KMS-11 (cell line): Measurements from ENCODE around the gene TMEM263.
"Not testable (repeated sequence)": the region's sequence is repeated elsewhere in the genome, so short reads cannot be mapped to it uniquely, and the experiment has no call there.

Experiments
- H2AFZ ChIP-seq: fragments of 200-600 bp; sonication (generic); 2 replicates; pipeline ENCODE4 v1.6.1; 2016; ENCODE audit warnings: antibody characterized with exemption, mixed run types, low read depth
- H3K27ac ChIP-seq: fragments of 200-600 bp; sonication (generic); 2 replicates; pipeline ENCODE4 v1.6.1; 2016; ENCODE audit warnings: mild to moderate bottlenecking, mixed run types
- H3K27me3 ChIP-seq: fragments of 200-600 bp; sonication (generic); 2 replicates; pipeline ENCODE4 v1.6.1; 2017; ENCODE audit warnings: mild to moderate bottlenecking, low read depth, mixed run types, moderate library complexity; ENCODE audit not compliant: insufficient read depth
- H3K36me3 ChIP-seq: fragments of 200-600 bp; sonication (generic); 2 replicates; pipeline ENCODE4 v1.6.1; 2017; ENCODE audit warnings: mild to moderate bottlenecking, mixed run types; ENCODE audit not compliant: insufficient read depth
- H3K4me1 ChIP-seq: fragments of 200-600 bp; sonication (generic); 2 replicates; pipeline ENCODE4 v1.6.1; 2016; ENCODE audit warnings: mild to moderate bottlenecking, low read depth, mixed run types; ENCODE audit not compliant: poor library complexity, severe bottlenecking
- H3K4me2 ChIP-seq: fragments of 200-600 bp; sonication (generic); 2 replicates; pipeline ENCODE4 v1.7.0; 2016; ENCODE audit warnings: mild to moderate bottlenecking, mixed run types
- H3K4me3 ChIP-seq: fragments of 200-600 bp; sonication (generic); IDR thresholded peaks from 2 replicates; pipeline ENCODE4 v1.6.1; 2017; ENCODE audit warnings: low read depth, low read length, mixed read lengths; ENCODE audit not compliant: insufficient read depth
- H3K79me2 ChIP-seq: fragments of 200-600 bp; sonication (generic); 2 replicates; pipeline ENCODE4 v1.6.1; 2016; ENCODE audit warnings: low read depth, mixed run types; ENCODE audit not compliant: insufficient read depth
- H3K9ac ChIP-seq: fragments of 200-600 bp; sonication (generic); 2 replicates; pipeline ENCODE4 v1.6.1; 2016; ENCODE audit warnings: mild to moderate bottlenecking, mixed run types
- H4K20me1 ChIP-seq: fragments of 200-600 bp; sonication (generic); 2 replicates; pipeline ENCODE4 v1.6.1; 2016; ENCODE audit warnings: mild to moderate bottlenecking, mixed run types; ENCODE audit not compliant: insufficient read depth
- TF ChIP-seq, protein P1 (sequence below): fragments of 200-600 bp; sonication (generic); conservative IDR thresholded peaks from 2 replicates; pipeline ENCODE4 v1.6.1; 2017; ENCODE audit warnings: low read depth, mild to moderate bottlenecking, antibody characterized with exemption, low read length, moderate library complexity, mixed read lengths

The TMEM263 gene

DNA sequence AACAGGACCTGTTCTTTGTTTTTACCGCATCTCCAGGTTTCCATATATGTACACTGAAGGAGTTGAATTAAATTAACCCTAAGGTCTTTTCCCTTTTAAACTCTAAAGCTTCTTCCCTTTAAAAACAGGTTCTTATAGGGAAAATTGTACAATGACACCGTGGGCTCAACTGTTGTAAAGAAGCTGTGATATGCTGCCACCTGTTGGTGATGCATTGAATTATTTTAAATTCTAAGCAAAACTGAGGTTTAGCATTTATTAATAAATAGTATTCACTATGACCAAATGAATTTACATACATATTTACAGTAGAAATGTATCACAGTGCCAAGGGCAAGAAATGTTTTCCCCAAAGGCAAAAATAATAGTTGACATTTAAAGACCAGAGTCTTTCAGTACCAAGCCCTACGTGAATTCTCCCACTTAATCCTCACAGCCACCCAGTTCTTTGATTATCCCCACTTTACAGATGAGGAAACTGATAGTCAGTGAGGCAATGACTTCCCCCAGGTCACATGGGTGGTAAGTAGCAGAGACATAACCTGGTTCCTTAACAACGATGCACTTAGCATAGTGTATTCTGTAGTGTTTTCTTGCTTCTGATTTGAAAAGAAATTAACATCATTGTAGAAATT lies 35.7 kb upstream of the TMEM263 start:
- H3K79me2 ChIP-seq: no peaks in the 10 kb centered on the region
- no peaks in the 10 kb centered on the region for H3K27me3 ChIP-seq
- H3K9ac ChIP-seq: no peak overlapping the region
- no peak overlapping the region for H3K27ac ChIP-seq
- H2AFZ ChIP-seq: no peak overlapping the region
- TF ChIP-seq, protein P1, sequence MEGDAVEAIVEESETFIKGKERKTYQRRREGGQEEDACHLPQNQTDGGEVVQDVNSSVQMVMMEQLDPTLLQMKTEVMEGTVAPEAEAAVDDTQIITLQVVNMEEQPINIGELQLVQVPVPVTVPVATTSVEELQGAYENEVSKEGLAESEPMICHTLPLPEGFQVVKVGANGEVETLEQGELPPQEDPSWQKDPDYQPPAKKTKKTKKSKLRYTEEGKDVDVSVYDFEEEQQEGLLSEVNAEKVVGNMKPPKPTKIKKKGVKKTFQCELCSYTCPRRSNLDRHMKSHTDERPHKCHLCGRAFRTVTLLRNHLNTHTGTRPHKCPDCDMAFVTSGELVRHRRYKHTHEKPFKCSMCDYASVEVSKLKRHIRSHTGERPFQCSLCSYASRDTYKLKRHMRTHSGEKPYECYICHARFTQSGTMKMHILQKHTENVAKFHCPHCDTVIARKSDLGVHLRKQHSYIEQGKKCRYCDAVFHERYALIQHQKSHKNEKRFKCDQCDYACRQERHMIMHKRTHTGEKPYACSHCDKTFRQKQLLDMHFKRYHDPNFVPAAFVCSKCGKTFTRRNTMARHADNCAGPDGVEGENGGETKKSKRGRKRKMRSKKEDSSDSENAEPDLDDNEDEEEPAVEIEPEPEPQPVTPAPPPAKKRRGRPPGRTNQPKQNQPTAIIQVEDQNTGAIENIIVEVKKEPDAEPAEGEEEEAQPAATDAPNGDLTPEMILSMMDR: peak; percentile 76
- no peaks in the 10 kb centered on the region for H3K36me3 ChIP-seq
- peaks cover 3% of the 10 kb centered on the region for H3K4me1 ChIP-seq
- no peak overlapping the region for H3K4me2 ChIP-seq
- H4K20me1 ChIP-seq: no peaks in the 10 kb centered on the region
- no peak overlapping the region for H3K4me3 ChIP-seq

DNA sequence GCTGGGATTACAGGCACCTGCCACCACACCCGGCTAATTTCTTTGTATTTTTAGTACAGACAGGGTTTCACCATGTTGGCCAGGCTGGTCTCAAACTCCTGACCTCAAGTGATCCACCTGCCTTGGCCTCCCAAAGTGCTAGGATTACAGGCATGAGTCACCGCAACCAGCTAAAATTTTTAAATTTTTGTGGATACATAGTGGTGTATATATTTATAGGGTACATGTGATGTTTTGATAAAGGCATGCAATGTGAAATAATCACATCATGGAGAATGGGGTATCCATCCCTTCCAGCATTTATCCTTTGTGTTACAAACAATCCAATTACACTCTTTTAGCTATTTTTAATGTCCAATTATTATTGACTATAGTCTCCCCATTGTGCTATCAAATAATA lies 33.7 kb upstream of the TMEM263 start:
- H3K27ac ChIP-seq, H3K27me3 ChIP-seq, H3K36me3 ChIP-seq, H3K4me1 ChIP-seq, H3K4me2 ChIP-seq, H2AFZ ChIP-seq, H4K20me1 ChIP-seq, H3K9ac ChIP-seq, H3K4me3 ChIP-seq, H3K79me2 ChIP-seq: not testable (repeated sequence)

DNA sequence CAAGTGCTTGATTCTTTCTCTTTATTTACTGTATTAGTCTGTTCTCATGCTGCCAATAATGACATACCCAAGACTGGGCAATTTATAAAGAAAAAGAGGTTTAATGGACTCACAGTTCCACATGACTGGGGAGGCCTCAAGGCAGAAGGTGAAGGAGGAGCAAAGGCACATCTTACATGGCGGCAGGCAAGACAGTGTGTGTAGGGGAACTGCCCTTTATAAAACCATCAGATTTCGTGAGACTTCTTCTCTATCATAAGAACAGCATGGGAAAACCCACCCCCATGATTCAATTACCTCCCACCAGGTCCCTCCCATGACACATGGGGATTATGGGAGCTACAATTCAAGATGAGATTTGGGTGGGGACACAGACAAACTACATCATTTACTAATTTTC lies 32.1 kb upstream of the TMEM263 start:
- not testable (repeated sequence) for H3K36me3 ChIP-seq, H3K79me2 ChIP-seq, H3K27me3 ChIP-seq, H3K4me1 ChIP-seq, H4K20me1 ChIP-seq, H2AFZ ChIP-seq, H3K4me2 ChIP-seq, H3K4me3 ChIP-seq, H3K9ac ChIP-seq, H3K27ac ChIP-seq

DNA sequence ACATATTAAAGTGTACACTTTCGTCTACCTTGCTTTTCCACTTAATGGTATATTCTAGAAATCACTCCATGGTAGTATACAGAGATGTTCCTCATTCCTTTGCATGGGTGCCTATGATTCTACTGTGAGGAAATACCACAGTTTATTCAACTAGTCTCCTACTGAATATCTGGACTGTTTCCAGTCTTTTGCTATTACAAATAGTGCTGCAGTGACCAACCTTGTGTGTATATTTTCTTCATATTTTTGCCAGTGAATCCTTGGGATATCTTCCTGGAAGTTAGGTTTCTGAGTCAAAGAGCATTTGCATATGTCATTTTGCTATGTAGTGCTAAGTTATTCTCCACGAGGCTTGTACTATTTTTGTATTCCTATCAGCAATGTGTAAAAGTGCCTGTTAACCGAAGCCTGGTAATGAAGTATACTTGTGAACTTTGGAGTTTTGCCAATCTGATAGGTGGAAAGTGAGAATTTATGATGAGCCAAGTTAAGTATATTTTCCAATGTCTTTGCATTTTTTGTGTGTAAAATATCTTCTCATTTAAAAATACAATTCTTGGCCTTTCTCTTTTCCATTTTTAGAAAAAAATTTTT lies 31.3 kb upstream of the TMEM263 start:
- TF ChIP-seq, protein P1: no peak
- Histone ChIP-seq H3K9ac (no peak overlapping the region), H3K4me1 (no peaks in the 10 kb centered on the region), H3K27ac (no peak overlapping the region), H2AFZ (no peak overlapping the region), H3K4me2 (no peak overlapping the region), H3K79me2 (no peaks in the 10 kb centered on the region), H4K20me1 (no peaks in the 10 kb centered on the region), H3K4me3 (no peak overlapping the region), H3K27me3 (no peaks in the 10 kb centered on the region), H3K36me3 (no peaks in the 10 kb centered on the region)

DNA sequence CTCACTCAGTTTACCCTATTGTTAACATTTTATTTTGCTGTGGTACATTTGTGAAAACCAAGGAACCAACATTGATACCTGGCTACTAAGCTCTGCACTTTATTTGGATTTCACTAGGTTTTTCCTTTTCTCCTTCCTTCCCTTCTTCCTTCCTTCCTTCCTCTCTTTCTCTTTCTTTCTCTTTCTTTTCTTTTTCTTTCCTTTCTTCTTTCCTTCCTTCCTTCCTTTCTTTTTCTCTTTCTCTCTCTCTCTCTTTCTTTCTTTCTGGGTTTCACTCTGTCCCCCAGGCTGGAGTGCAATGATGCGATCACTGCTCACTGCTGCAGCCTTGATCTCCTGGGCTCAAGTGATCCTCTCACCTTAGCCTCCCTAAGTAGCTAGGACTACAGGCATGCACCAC lies 29.1 kb upstream of the TMEM263 start:
- TF ChIP-seq, protein P1: no peak
- H3K4me1 ChIP-seq: no peaks in the 10 kb centered on the region

More for the DNA sequence above, 29.1 kb upstream of the TMEM263 start:
- H3K79me2 ChIP-seq: no peaks in the 10 kb centered on the region
- H3K4me3 ChIP-seq: no peak overlapping the region
- no peaks in the 10 kb centered on the region for H3K27me3 ChIP-seq
- H3K27ac ChIP-seq: no peak overlapping the region
- no peak overlapping the region for H2AFZ ChIP-seq
- no peak overlapping the region for H3K9ac ChIP-seq
- no peaks in the 10 kb centered on the region for H3K36me3 ChIP-seq
- H4K20me1 ChIP-seq: no peaks in the 10 kb centered on the region
- no peak overlapping the region for H3K4me2 ChIP-seq
